HAP-1 (cell line): Measurements from ENCODE around the gene NKD2.

Experiments used
- DNase-seq, 2 experiments: peaks; one replicate each; pipeline ENCODE4 v3.0.0-alpha.2; 2016 to 2020; ENCODE audit warnings: low spot score in 2 of 2
- H3K27me3 ChIP-seq: fragments of 250-450 bp; sonication (Bioruptor Pico); 2 replicates; pipeline ENCODE4 v1.5.1; 2020; ENCODE audit warnings: low read depth, mild to moderate bottlenecking, moderate library complexity
- H3K36me3 ChIP-seq: fragments of 250-450 bp; sonication (Bioruptor Pico); replicated peaks from 2 replicates; pipeline ENCODE4 v1.5.1; 2020; ENCODE audit warnings: mild to moderate bottlenecking
- H3K4me1 ChIP-seq: fragments of 250-450 bp; sonication (Bioruptor Pico); 2 replicates; pipeline ENCODE4 v1.5.1; 2020; ENCODE audit warnings: mild to moderate bottlenecking
- H3K4me3 ChIP-seq: fragments of 250-450 bp; sonication (Bioruptor Pico); 2 replicates; pipeline ENCODE4 v1.5.1; 2020; ENCODE audit warnings: mild to moderate bottlenecking, moderate library complexity
- H3K9me3 ChIP-seq: fragments of 250-450 bp; sonication (Bioruptor Pico); 2 replicates; pipeline ENCODE4 v1.5.1; 2020; ENCODE audit warnings: mild to moderate bottlenecking, moderate library complexity
- in situ Hi-C: fragments of 300-500 bp; cut with MboI; formaldehyde crosslinking; loops from 3 replicates; pipeline ENCODE4 v1.14.3; 2020; ENCODE audit warnings: low sequenced_read_pairs, inconsistent platforms, mixed read lengths

The NKD2 gene, protein sequence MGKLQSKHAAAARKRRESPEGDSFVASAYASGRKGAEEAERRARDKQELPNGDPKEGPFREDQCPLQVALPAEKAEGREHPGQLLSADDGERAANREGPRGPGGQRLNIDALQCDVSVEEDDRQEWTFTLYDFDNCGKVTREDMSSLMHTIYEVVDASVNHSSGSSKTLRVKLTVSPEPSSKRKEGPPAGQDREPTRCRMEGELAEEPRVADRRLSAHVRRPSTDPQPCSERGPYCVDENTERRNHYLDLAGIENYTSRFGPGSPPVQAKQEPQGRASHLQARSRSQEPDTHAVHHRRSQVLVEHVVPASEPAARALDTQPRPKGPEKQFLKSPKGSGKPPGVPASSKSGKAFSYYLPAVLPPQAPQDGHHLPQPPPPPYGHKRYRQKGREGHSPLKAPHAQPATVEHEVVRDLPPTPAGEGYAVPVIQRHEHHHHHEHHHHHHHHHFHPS

GRCh38 chr5:1008451-1009358 is at the start of gene NKD2:
TSS of gene NKD2 (plus strand) at chr5:1008802. CDS start at chr5:1009058, 256 bp downstream.
- in situ Hi-C loops = no loop called here
- peak within 1 kb of the TSS; percentile 35 for H3K4me3 ChIP-seq
- H3K9me3 ChIP-seq = no peaks in the 10 kb centered on the region
- H3K4me1 ChIP-seq = no peaks in the 10 kb centered on the region
- DNase-seq = peak; percentile 40 to 78
- H3K27me3 ChIP-seq = no peaks in the 10 kb centered on the region
- H3K36me3 ChIP-seq = no peaks in the 10 kb centered on the region

GRCh38 chr5:959581-960531 is 48.7 kb upstream of the NKD2 start:
- Histone ChIP-seq H3K9me3 (no peaks in the 10 kb centered on the region), H3K27me3 (no peaks in the 10 kb centered on the region), H3K36me3 (no peaks in the 10 kb centered on the region), H3K4me3 (no peak overlapping the region), H3K4me1 (peaks cover 10% of the 10 kb centered on the region)
- in situ Hi-C loops = no loop called here
- DNase-seq = peak in 1 of 2 experiments; percentile 6

DNA sequence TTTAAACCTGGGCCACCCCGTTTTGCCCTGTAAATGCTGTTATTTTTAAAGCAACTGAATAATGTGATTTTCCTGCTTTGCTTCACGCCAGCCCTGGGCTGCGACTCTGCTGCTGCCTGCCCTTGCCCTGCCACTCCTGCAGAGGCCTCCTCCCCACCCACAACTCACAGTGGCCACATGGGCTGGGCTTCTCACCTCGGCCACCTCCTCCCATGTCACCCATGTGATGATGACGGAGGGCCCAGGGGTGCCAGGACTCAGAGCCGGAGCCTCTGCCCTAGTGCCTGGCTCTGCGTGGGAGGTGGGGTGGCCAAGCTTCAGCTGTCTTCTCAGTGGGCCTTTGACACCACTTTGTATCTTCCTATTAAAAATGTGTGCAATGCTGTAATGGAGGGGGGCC is 48.1 kb upstream of the NKD2 start:
- H3K4me1 ChIP-seq = peaks cover 10% of the 10 kb centered on the region
- no peaks in the 10 kb centered on the region for H3K9me3 ChIP-seq
- in situ Hi-C loops = no loop called here

DNA sequence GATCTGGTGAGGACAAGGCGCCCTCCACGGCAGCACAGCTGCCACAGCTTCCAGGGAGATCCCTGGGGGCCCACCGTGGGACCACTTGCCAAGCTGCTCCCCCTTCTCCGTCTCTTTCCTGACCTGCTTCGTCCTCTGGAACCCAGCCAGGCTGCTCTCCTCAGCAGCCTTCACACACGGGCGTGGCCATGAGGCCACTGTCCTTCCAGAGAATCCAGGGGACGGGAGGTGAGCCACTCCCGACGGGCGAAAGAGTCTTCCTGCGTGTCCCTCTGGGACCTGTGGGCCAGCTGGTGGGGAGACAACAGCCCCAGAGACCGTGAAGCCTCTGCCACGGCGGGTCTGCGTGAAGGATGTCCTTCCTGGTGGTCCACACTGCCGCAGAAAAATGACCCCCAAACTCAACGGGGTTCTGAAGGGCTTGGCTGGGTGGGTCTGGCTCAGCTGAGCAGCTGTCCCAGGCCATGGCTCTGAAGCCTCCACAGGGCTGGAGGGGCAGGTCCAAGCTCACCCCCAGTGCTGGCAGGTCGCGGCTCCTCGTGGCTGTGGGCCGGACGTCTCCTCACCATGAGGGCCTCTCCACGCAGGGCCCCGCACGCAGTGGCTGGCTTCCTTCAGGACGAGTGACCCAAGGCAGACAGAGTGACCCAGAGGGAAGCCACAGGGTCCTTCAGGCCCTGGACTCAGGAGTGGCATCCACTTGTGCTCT is 47.4 kb upstream of the NKD2 start:
- H3K36me3 ChIP-seq = no peaks in the 10 kb centered on the region
- in situ Hi-C loops = no loop called here
- H3K4me3 ChIP-seq = no peak overlapping the region
- H3K27me3 ChIP-seq = no peaks in the 10 kb centered on the region
- DNase-seq = peak in 1 of 2 experiments; percentile 7
- H3K9me3 ChIP-seq = no peaks in the 10 kb centered on the region
- H3K4me1 ChIP-seq = peaks cover 10% of the 10 kb centered on the region

More for the DNA sequence above, 48.1 kb upstream of the NKD2 start:
- peak in 1 of 2 experiments; percentile 4 for DNase-seq
- no peak overlapping the region for H3K4me3 ChIP-seq
- H3K36me3 ChIP-seq = no peaks in the 10 kb centered on the region
- no peaks in the 10 kb centered on the region for H3K27me3 ChIP-seq

DNA sequence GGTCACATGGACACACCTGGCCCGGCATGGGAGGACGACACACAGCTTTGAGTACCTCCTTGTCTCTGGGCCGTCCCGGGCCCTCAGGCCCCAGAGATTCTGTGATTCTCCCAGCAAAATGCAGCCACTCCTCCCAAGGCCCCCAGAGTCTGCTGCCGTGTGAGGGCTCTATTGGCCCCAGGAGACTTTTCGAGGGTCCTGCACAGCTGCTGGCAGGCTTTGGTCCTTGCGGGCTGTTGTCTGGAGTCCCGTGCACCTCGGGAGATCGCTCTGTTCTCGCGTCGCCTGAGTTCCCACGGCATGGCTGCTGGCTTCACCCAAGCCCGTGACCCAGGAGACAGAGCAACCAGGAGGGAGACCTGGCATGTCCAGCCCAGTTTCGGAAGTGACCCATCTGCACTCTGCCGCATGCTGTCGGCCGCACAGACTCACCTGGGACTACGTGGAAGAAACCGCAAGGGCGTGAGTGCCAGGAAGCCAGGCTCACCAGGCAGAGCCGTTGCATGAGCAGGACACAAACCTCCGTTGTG is 46.8 kb upstream of the NKD2 start:
- DNase-seq = peak in 1 of 2 experiments; percentile 4
- peaks cover 6% of the 10 kb centered on the region for H3K4me1 ChIP-seq

GRCh38 chr5:962386-962785 is 46.2 kb upstream of the NKD2 start:
- Histone ChIP-seq H3K36me3 (no peaks in the 10 kb centered on the region), H3K4me3 (no peak overlapping the region), H3K4me1 (peaks cover under 1% of the 10 kb centered on the region; the same call in 1 of the 2 replicates), H3K9me3 (0 out of 2 replicates have a peak, but pooled peaks cover under 1% of the 10 kb centered on the region), H3K27me3 (peaks cover 3% of the 10 kb centered on the region; the same call in 1 of the 2 replicates)
- no peak for DNase-seq
- in situ Hi-C loops = no loop called here

More for the DNA sequence above, 46.8 kb upstream of the NKD2 start:
- in situ Hi-C loops = no loop called here
- Histone ChIP-seq H3K27me3 (no peaks in the 10 kb centered on the region), H3K9me3 (no peaks in the 10 kb centered on the region), H3K4me3 (no peak overlapping the region), H3K36me3 (no peaks in the 10 kb centered on the region)

- 0 out of 2 replicates have a peak, but pooled peaks cover 2% of the 10 kb centered on the region for H3K9me3 ChIP-seq
- H3K4me1 ChIP-seq = no peaks in the 10 kb centered on the region
- no peak overlapping the region for H3K4me3 ChIP-seq
- no peaks in the 10 kb centered on the region for H3K36me3 ChIP-seq
- in situ Hi-C loops = no loop called here
- DNase-seq = no peak
- peaks cover 7% of the 10 kb centered on the region; the same call in 1 of the 2 replicates for H3K27me3 ChIP-seq
These were observed 45.8 kb upstream of the NKD2 start for GRCh38 chr5:962801-963200.

DNA sequence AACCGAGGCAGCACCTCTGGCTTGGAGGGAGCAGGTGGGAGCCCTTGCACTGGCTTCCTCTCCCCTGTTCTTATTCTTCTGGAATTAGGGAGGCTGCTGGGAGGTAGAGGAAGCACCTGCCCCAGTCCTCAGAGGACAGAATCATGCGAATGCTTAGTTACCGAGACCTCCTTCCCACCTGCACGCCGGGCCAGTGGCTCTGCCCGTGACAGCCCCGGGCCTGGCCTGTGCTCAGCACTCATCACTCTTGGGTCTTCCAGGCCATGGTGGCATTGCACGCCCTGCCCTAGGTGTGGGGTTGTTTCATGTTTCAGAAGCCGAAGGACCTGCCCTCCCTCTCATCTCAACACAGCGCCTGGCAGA is 45.3 kb upstream of the NKD2 start:
- H3K4me3 ChIP-seq = no peak overlapping the region
- in situ Hi-C loops = no loop called here

DNA sequence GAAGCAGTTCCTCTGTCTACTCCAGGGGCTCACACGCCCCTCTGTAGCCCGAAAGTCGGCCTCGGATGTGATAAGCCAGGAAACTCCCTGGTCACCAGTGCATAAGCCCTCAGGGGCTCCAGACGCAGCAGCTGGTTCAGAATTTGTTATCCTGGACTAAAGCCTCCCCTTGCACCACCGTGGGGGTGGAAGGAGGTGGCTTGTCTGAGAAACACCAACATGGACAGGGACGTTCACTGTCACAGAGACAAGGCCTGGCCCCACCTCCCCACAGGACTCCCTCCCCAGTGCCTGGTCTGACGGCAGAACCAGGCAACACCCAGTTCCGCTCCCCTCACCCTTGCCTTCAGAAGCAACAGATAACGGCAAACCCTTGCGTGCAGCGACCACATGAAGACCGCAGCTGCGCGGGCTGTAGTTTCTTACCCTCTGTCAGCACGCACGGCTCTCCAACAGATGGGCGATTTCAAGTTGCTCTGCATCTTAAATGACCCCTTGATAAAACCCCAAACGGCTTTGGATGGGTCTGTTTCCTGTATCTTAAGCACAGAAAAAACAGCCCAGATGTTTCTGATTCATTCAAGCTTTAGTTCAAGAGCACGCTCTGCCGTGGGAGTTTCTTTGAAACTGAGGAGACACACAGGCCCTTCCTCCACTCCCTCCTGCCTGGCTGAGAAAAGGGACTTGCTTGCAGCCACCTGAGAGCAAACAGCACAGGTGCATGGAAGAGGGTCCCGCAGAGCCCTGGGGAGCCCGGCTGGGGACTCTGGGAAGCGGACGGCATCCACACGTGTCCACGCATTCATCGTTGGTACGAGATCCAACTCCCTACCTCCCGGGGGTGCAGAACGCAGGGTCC is 44.7 kb upstream of the NKD2 start:
- Histone ChIP-seq H3K27me3 (peaks cover 16% of the 10 kb centered on the region), H3K36me3 (no peaks in the 10 kb centered on the region), H3K4me1 (no peaks in the 10 kb centered on the region), H3K9me3 (0 out of 2 replicates have a peak, but pooled peaks cover 2% of the 10 kb centered on the region), H3K4me3 (no peak overlapping the region)
- in situ Hi-C loops = no loop called here
- peak in 1 of 2 experiments; percentile 5 for DNase-seq

More for the DNA sequence above, 45.3 kb upstream of the NKD2 start:
- Histone ChIP-seq H3K9me3 (0 out of 2 replicates have a peak, but pooled peaks cover 2% of the 10 kb centered on the region), H3K4me1 (no peaks in the 10 kb centered on the region), H3K27me3 (peaks cover 12% of the 10 kb centered on the region), H3K36me3 (no peaks in the 10 kb centered on the region)
- DNase-seq = no peak

- H3K4me3 ChIP-seq = no peak overlapping the region
These were observed 43.8 kb upstream of the NKD2 start for GRCh38 chr5:964821-965220.

GRCh38 chr5:965604-966344 is 42.8 kb upstream of the NKD2 start:
- Histone ChIP-seq H3K4me3 (no peak overlapping the region), H3K4me1 (no peaks in the 10 kb centered on the region), H3K36me3 (no peaks in the 10 kb centered on the region), H3K9me3 (0 out of 2 replicates have a peak, but pooled peaks cover 2% of the 10 kb centered on the region), H3K27me3 (peaks cover 22% of the 10 kb centered on the region)
- peak in 1 of 2 experiments; percentile 7 for DNase-seq
- in situ Hi-C loops = no loop called here

More at GRCh38 chr5:964821-965220, 43.8 kb upstream of the NKD2 start:
- no peaks in the 10 kb centered on the region for H3K4me1 ChIP-seq
- no peak for DNase-seq
- in situ Hi-C loops = no loop called here
- H3K27me3 ChIP-seq = peaks cover 18% of the 10 kb centered on the region
- no peaks in the 10 kb centered on the region for H3K36me3 ChIP-seq
- 0 out of 2 replicates have a peak, but pooled peaks cover 2% of the 10 kb centered on the region for H3K9me3 ChIP-seq
